BLaER1 (cell line): ENCODE measurements around the gene LONP2.

Source experiments
- H3K27ac ChIP-seq: shearing (Covaris generic); formaldehyde crosslinking; 2 replicates; pipeline ENCODE4 v1.8.1; 2022
- H3K27me3 ChIP-seq: shearing (Covaris generic); formaldehyde crosslinking; 2 replicates; pipeline ENCODE4 v1.8.1; 2022
- H3K36me3 ChIP-seq: shearing (Covaris generic); formaldehyde crosslinking; 2 replicates; pipeline ENCODE4 v1.8.1; 2022
- H3K4me1 ChIP-seq: shearing (Covaris generic); formaldehyde crosslinking; 2 replicates; pipeline ENCODE4 v1.8.1; 2022
- H3K4me2 ChIP-seq: shearing (Covaris generic); formaldehyde crosslinking; 2 replicates; pipeline ENCODE4 v1.8.1; 2022
- H3K4me3 ChIP-seq: shearing (Covaris generic); formaldehyde crosslinking; 2 replicates; pipeline ENCODE4 v1.8.1; 2022
- H3K9ac ChIP-seq: shearing (Covaris generic); formaldehyde crosslinking; 2 replicates; pipeline ENCODE4 v1.8.1; 2022
- H3K9me3 ChIP-seq: shearing (Covaris generic); formaldehyde crosslinking; 2 replicates; pipeline ENCODE4 v1.8.1; 2022
- H4K20me1 ChIP-seq: shearing (Covaris generic); formaldehyde crosslinking; 2 replicates; pipeline ENCODE4 v1.8.1; 2022
- Cebpa-rat ChIP-seq: shearing (Covaris generic); IDR thresholded peaks from 2 replicates; pipeline ENCODE4 v1.8.1; 2022

LONP2 gene

DNA sequence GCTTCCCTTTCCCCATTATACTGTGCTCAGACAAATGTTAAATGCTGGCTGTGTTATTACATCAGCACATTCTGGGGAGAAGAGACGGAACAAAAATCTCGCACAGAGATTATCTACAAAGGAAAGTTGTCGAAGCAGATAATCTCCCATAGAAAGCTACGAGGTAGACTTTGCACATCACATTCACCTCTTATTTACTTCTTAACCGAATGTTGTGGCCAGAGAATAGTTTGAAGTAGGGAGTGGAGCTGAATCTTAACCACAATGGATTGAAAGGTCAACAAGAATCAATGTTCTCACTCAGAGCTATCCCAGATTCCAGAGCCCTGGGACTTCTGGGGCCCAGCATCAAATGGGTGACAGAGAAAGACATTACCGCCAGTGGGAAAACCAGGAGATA lies 28.4 kb upstream of the LONP2 start:
- no peak overlapping the region for H3K9ac ChIP-seq
- H3K27ac ChIP-seq = no peak overlapping the region
- H3K4me1 ChIP-seq = no peaks in the 10 kb centered on the region
- TF ChIP-seq Cebpa-rat = no peak
- H3K4me2 ChIP-seq = no peak overlapping the region
- no peak overlapping the region for H3K4me3 ChIP-seq
- no peaks in the 10 kb centered on the region for H3K9me3 ChIP-seq
- no peaks in the 10 kb centered on the region for H4K20me1 ChIP-seq
- H3K36me3 ChIP-seq = no peaks in the 10 kb centered on the region
- H3K27me3 ChIP-seq = no peaks in the 10 kb centered on the region

DNA sequence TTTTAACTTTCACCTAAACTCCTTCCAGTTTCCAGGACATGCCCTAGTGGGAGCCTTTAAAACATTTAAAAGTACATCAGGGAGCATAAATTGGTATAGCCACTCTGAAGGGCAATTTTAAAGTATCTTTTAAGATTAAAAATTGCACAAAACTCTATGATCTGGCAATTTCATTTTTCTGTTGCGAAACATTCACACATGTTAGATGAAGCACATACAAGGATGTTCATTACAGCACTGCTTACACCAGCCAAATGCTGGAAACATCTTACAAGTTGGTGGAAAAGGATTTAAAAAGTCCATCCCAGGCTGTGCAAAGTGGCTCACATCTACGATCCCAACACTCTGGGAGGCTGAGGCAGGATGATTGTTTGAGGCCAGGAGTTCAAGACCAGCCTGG lies 26.4 kb upstream of the LONP2 start:
- H3K4me3 ChIP-seq = no peak overlapping the region

DNA sequence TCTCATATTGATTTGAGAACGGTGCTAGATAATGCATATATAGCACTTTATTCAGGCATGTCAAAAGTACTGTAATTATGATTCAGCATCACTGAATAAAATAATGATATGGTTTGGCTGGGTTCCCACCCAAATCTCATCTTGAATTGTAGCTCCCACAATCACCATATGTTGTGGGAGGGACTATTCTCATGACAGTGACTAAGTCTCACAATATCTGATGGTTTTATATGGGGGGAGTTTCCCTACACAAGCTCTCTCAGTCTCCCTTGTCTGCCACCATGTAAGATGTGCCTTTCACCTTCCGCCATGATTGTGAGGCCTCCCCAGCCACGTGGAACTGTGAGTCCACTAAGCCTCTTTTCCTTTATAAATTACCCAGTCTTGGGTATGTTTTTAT lies 25.6 kb upstream of the LONP2 start:
- H3K9me3 ChIP-seq = no peaks in the 10 kb centered on the region
- no peak overlapping the region for H3K27ac ChIP-seq
- no peaks in the 10 kb centered on the region for H3K27me3 ChIP-seq
- H3K4me1 ChIP-seq = no peaks in the 10 kb centered on the region
- H3K9ac ChIP-seq = no peak overlapping the region
- H3K4me3 ChIP-seq = no peak overlapping the region
- H4K20me1 ChIP-seq = no peaks in the 10 kb centered on the region
- no peak for TF ChIP-seq Cebpa-rat
- H3K4me2 ChIP-seq = no peak overlapping the region
- no peaks in the 10 kb centered on the region for H3K36me3 ChIP-seq

More for the DNA sequence above, 26.4 kb upstream of the LONP2 start:
- H4K20me1 ChIP-seq = no peaks in the 10 kb centered on the region
- no peaks in the 10 kb centered on the region for H3K36me3 ChIP-seq
- H3K9ac ChIP-seq = no peak overlapping the region
- 0 out of 2 replicates have a peak, but pooled peaks have one; percentile 11 for TF ChIP-seq Cebpa-rat
- H3K4me1 ChIP-seq = no peaks in the 10 kb centered on the region
- H3K27me3 ChIP-seq = no peaks in the 10 kb centered on the region
- H3K4me2 ChIP-seq = no peak overlapping the region
- no peak overlapping the region for H3K27ac ChIP-seq
- H3K9me3 ChIP-seq = no peaks in the 10 kb centered on the region

DNA sequence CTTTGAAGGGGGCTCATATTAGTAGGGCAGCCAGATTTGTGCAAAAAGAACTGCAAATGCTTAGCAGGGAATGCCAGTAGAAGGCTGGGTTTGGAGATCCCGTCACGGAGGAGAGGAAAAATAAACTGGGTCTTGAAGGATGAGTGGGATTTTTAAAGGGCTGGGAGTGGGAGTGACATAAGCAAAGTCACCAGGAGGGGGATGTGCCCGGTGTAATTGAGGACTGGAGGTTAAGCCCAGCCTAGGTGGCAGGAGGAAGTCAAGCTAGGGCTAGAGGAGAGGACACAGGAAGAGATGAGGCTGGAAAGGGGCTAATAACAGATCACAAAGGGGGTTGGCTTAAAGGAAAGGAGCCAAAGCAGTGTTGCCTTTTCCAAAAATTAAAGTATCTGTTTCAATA lies 23.2 kb upstream of the LONP2 start:
- Histone ChIP-seq H4K20me1 (no peaks in the 10 kb centered on the region), H3K9ac (no peak overlapping the region), H3K9me3 (no peaks in the 10 kb centered on the region), H3K27ac (no peak overlapping the region), H3K4me1 (no peaks in the 10 kb centered on the region), H3K4me2 (no peak overlapping the region), H3K27me3 (no peaks in the 10 kb centered on the region), H3K4me3 (no peak overlapping the region), H3K36me3 (no peaks in the 10 kb centered on the region)
- TF ChIP-seq Cebpa-rat = no peak

DNA sequence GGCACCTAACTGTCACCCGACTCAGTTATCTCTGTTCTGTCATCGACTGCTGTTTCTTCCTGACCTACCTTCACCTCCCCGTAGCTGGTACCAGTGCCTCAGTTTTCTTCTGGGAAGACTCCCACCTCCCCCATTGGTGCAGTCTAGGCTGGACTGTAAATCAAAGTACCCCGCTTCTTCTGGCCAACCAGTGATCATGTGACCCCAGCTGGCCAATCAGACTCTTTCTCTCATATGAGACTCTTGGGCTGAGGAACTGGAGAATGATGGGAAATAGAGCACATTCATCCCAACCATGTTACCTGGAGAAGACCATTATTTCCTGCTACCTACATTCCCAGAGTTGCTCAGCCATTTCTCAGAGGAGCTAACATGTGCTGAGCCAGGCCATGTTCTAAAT lies 20.6 kb upstream of the LONP2 start:
- H4K20me1 ChIP-seq = no peaks in the 10 kb centered on the region
- H3K27me3 ChIP-seq = no peaks in the 10 kb centered on the region
- H3K9ac ChIP-seq = no peak overlapping the region
- no peak overlapping the region for H3K27ac ChIP-seq
- H3K4me1 ChIP-seq = no peaks in the 10 kb centered on the region
- no peaks in the 10 kb centered on the region for H3K36me3 ChIP-seq
- no peaks in the 10 kb centered on the region for H3K9me3 ChIP-seq
- no peak for TF ChIP-seq Cebpa-rat
- no peak overlapping the region for H3K4me3 ChIP-seq
- H3K4me2 ChIP-seq = no peak overlapping the region

DNA sequence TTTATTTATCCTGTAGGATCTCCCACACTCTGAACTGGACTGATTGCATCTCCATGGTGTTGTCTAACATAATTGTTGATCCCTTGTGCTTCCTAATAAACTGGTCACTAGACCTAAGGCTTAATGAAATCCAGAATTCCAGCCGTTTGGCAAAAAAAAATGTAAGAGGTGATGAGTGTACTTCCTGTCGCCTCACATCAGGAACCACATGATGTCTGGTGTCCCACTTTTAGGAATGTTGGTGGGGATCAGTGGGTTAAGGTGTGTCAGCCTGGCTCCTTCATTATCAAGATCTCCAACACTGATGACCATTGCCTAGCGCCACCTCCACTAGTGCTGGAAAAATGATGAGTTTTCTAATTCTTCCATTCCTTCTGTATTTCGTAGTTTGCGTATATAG lies 18.6 kb upstream of the LONP2 start:
- Histone ChIP-seq H3K9ac (no peak overlapping the region), H3K27ac (no peak overlapping the region), H3K9me3 (no peaks in the 10 kb centered on the region), H3K4me2 (no peak overlapping the region), H3K4me3 (no peak overlapping the region), H4K20me1 (no peaks in the 10 kb centered on the region), H3K4me1 (no peaks in the 10 kb centered on the region), H3K27me3 (no peaks in the 10 kb centered on the region), H3K36me3 (no peaks in the 10 kb centered on the region)
- TF ChIP-seq Cebpa-rat = no peak

DNA sequence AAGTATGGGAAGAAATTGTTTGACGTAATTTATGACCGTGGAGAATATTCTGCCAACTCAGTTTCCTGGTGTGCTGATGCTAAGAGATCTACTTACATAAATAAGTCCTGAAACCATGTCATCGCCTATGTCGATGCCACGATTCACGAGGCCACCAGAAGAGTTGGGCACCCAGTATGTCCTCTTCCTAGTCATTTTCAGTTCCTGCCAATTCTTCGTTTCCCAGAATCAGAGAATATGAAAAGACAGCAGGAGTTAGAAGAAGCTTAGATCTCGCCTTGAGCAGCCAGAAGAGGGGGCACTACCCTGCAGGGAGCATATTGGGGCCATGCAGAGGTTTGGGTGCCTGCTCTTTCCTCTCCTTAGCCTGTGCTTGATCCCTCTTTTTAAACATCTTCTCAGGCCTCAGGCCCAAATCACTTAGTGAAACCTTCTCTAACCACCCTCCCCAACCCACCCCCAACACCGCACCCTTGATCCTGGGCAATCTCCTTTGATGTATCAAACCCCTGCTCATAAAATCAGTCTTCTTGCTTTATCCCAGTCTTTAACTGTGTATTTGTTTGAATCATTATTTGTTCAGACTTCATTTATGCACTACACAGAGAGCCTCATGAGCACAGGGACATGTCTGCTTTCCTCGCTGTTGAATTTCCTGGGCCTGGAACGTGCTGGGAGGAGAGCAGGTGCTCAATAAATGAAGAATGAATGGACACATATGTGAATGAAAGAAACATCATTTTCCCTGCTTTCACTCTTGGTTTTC lies 12.2 kb upstream of the LONP2 start:
- Histone ChIP-seq H3K36me3 (no peaks in the 10 kb centered on the region), H3K9me3 (no peaks in the 10 kb centered on the region), H3K27ac (no peak overlapping the region), H4K20me1 (no peaks in the 10 kb centered on the region), H3K4me1 (no peaks in the 10 kb centered on the region), H3K9ac (no peak overlapping the region), H3K4me3 (no peak overlapping the region), H3K4me2 (no peak overlapping the region), H3K27me3 (no peaks in the 10 kb centered on the region)
- no peak for TF ChIP-seq Cebpa-rat

DNA sequence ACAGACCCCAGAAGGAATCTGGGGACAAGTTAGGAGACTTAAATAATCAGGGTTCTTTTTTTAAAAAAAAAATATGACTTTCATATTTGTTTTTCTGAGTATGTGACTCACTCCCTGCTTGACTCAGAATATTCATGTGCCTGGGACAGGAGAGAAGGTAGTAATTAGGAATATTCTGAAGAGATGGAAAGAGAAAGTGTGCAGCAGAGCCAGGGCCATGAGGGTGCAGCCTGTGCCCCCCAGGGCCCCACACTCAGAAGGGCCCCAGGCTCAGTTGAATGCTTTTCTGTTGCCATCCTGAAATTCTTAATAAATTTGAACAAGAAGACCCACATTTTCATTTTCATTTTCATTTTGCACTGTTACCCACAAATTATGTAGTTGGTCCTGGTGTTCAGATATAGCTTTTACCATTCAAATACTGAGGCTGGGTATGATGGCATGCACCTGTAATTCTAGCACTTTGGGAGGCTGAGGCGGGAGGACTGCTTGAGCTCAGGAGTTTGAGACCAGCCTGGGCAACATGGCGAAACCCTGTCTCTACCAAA lies 11.5 kb upstream of the LONP2 start:
- Histone ChIP-seq H3K27me3 (no peaks in the 10 kb centered on the region), H3K9me3 (no peaks in the 10 kb centered on the region), H3K4me3 (no peak overlapping the region), H3K9ac (no peak overlapping the region), H3K27ac (no peak overlapping the region), H3K4me1 (no peaks in the 10 kb centered on the region), H4K20me1 (no peaks in the 10 kb centered on the region), H3K36me3 (no peaks in the 10 kb centered on the region), H3K4me2 (no peak overlapping the region)
- no peak for TF ChIP-seq Cebpa-rat

DNA sequence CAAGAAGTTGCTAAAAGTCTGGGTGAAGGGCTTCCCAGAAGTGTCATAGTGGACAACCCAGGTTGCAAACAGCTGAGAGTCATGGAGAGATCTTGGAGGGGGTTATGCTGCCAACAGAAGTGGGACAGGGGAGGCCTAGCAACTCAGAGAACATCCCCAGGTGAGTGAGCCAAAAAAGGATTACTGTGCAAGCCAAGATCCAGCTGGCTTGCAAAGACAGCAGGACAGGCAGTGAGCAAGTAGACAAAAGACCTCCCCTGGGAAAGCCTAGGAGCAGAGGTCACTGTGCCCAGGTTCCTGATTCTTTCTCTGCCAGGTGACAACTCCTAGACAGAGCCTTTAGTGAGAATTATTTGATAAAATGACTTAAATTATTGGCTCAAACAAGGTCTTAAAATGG lies 9.5 kb upstream of the LONP2 start:
- no peaks in the 10 kb centered on the region for H3K4me1 ChIP-seq
- H3K27me3 ChIP-seq = no peaks in the 10 kb centered on the region
- no peaks in the 10 kb centered on the region for H3K36me3 ChIP-seq
- no peak overlapping the region for H3K4me2 ChIP-seq
- H3K27ac ChIP-seq = no peak overlapping the region
- H4K20me1 ChIP-seq = no peaks in the 10 kb centered on the region
- H3K4me3 ChIP-seq = no peak overlapping the region
- TF ChIP-seq Cebpa-rat = no peak
- H3K9me3 ChIP-seq = no peaks in the 10 kb centered on the region
- H3K9ac ChIP-seq = no peak overlapping the region

DNA sequence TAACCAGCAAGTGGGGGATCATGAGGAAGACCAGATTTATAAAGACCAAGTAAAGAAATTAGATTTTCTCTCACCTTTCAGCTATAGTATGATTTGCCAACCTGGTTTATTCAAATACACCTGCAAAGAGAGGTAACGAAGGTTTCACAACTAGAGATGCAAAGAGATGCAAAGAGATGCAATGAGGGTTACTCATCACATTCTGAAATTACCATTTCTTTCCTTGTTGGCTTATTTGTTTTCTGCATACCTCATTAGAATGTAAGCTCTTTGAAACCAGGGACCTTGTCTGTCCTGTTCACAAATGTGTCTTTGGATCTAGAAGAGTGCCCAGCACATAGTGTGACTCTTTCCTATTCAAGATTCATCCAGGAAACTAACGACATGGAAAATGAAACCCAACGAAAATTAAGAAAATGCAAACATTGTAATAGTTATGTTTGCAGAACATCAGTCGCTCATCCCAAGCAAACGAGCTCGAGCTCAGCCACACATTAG lies 9.0 kb upstream of the LONP2 start:
- no peak overlapping the region for H3K4me2 ChIP-seq
- TF ChIP-seq Cebpa-rat = no peak
- no peak overlapping the region for H3K4me3 ChIP-seq
- peaks cover under 1% of the 10 kb centered on the region; the same call in 1 of the 2 replicates for H3K9me3 ChIP-seq
- no peaks in the 10 kb centered on the region for H3K27me3 ChIP-seq
- H3K9ac ChIP-seq = no peak overlapping the region
- no peak overlapping the region for H3K27ac ChIP-seq
- H3K4me1 ChIP-seq = no peaks in the 10 kb centered on the region
- H4K20me1 ChIP-seq = no peaks in the 10 kb centered on the region
- H3K36me3 ChIP-seq = no peaks in the 10 kb centered on the region
